NCI-H1105 treated with DMSO at 0.1 percent for 48 hours (cell line): ENCODE measurements around the gene BMPR1B.

Source experiments
- DNase-seq: peaks from one replicate; lab custom pipeline; 2025; lab: John Stamatoyannopoulos, UW

The BMPR1B gene

GRCh38 chr4:94757192-94758140 is at the start of gene BMPR1B:
Gene BMPR1B, plus strand, starts transcription at chr4:94757955. Its CDS starts 346,470 bp downstream, at chr4:95104425.
- DNase-seq, result no peak

- DNase-seq, result no peak
Measured at GRCh38 chr4:94711635-94712034, 46.1 kb upstream of the BMPR1B start.

GRCh38 chr4:94714365-94715160 is 43.2 kb upstream of the BMPR1B start:
- no peak for DNase-seq

GRCh38 chr4:94715726-94716125 is 42.0 kb upstream of the BMPR1B start:
- no peak for DNase-seq

GRCh38 chr4:94721310-94721709 is 36.4 kb upstream of the BMPR1B start:
- DNase-seq, result no peak

GRCh38 chr4:94722270-94722669 is 35.5 kb upstream of the BMPR1B start:
- DNase-seq, result no peak

- peak; percentile 23 for DNase-seq
Measured at GRCh38 chr4:94722748-94723147, 35.0 kb upstream of the BMPR1B start.

GRCh38 chr4:94724016-94724790 is 33.6 kb upstream of the BMPR1B start:
- DNase-seq, result no peak

- DNase-seq, result no peak
Measured at GRCh38 chr4:94726524-94727123, 31.1 kb upstream of the BMPR1B start.

GRCh38 chr4:94728056-94728766 is 29.5 kb upstream of the BMPR1B start:
- DNase-seq, result no peak

GRCh38 chr4:94732358-94732698 is 25.4 kb upstream of the BMPR1B start:
- no peak for DNase-seq

GRCh38 chr4:94739741-94740140 is 18.0 kb upstream of the BMPR1B start:
- DNase-seq, result no peak

GRCh38 chr4:94741304-94741703 is 16.5 kb upstream of the BMPR1B start:
- no peak for DNase-seq

GRCh38 chr4:94743838-94744237 is 13.9 kb upstream of the BMPR1B start:
- DNase-seq, result peak; percentile 18

- no peak for DNase-seq
Measured at GRCh38 chr4:94744850-94745249, 12.9 kb upstream of the BMPR1B start.

- DNase-seq, result no peak
Measured at GRCh38 chr4:94746746-94747145, 11.0 kb upstream of the BMPR1B start.

GRCh38 chr4:94758141-94758699 is 465 bp downstream of the BMPR1B start:
- DNase-seq, result no peak

- DNase-seq, result no peak
Measured at GRCh38 chr4:94758700-94759399, 1.1 kb downstream of the BMPR1B start.

- no peak for DNase-seq
Measured at GRCh38 chr4:94759767-94760211, 2.0 kb downstream of the BMPR1B start.

- no peak for DNase-seq
Measured at GRCh38 chr4:94762326-94762725, 4.6 kb downstream of the BMPR1B start.
